Right kidney (tissue), 1 donor: ENCODE measurements around the gene SYT2.
A peak's percentile ranks its signal among the peaks of the same experiment; 100 is the strongest.
"Not testable (repeated sequence)": the region's sequence is repeated elsewhere in the genome, so short reads cannot be mapped to it uniquely, and the experiment has no call there.

Experiments
- DNase-seq: peaks from one replicate; pipeline ENCODE4 v3.0.0-alpha.2; 2016

SYT2 gene

GRCh38 chr1:202642619-202643291 lies 67.5 kb downstream of the SYT2 start:
- DNase-seq, result peak; percentile 58

- no peak for DNase-seq
Measured at GRCh38 chr1:202642212-202642611, 68.0 kb downstream of the SYT2 start.

- no peak for DNase-seq
Measured at GRCh38 chr1:202639500-202639899, 70.8 kb downstream of the SYT2 start.

- DNase-seq, result not testable (repeated sequence)
Measured at GRCh38 chr1:202638701-202639305, 71.5 kb downstream of the SYT2 start.

- DNase-seq, result no peak
Measured at GRCh38 chr1:202638019-202638700, 72.1 kb downstream of the SYT2 start.

GRCh38 chr1:202637321-202638018 lies 72.8 kb downstream of the SYT2 start:
- not testable (repeated sequence) for DNase-seq

- DNase-seq, result not testable (repeated sequence)
Measured at GRCh38 chr1:202636171-202636570, 74.1 kb downstream of the SYT2 start.

GRCh38 chr1:202632241-202632640 lies 78.0 kb downstream of the SYT2 start:
- no peak for DNase-seq

- DNase-seq, result no peak
Measured at GRCh38 chr1:202631076-202631923, 79.0 kb downstream of the SYT2 start.

- DNase-seq, result no peak
Measured at GRCh38 chr1:202630541-202630940, 79.7 kb downstream of the SYT2 start.

GRCh38 chr1:202630096-202630495 lies 80.2 kb downstream of the SYT2 start:
- DNase-seq, result not testable (repeated sequence)

GRCh38 chr1:202629257-202629811 lies 80.9 kb downstream of the SYT2 start:
- DNase-seq, result not testable (repeated sequence)

- DNase-seq, result no peak
Measured at GRCh38 chr1:202628646-202629215, 81.5 kb downstream of the SYT2 start.

- DNase-seq, result no peak
Measured at GRCh38 chr1:202627841-202628565, 82.3 kb downstream of the SYT2 start.

- DNase-seq, result not testable (repeated sequence)
Measured at GRCh38 chr1:202627036-202627435, 83.2 kb downstream of the SYT2 start.

- DNase-seq, result no peak
Measured at GRCh38 chr1:202625416-202626360, 84.6 kb downstream of the SYT2 start.

GRCh38 chr1:202624781-202625108 lies 85.5 kb downstream of the SYT2 start:
- DNase-seq, result no peak

- DNase-seq, result no peak
Measured at GRCh38 chr1:202624088-202624780, 86.0 kb downstream of the SYT2 start.

GRCh38 chr1:202623476-202623875 lies 86.8 kb downstream of the SYT2 start:
- DNase-seq, result not testable (repeated sequence)
